Lung (tissue), 12 donors: ENCODE results near the gene MYRIP. TPM values are rescaled to one million over a fixed set of nuclear protein-coding genes. Genes with fewer than 3 reads are reported as not detected.
A peak's percentile ranks its signal among the peaks of the same experiment; 100 is the strongest.

Experiments
- ATAC-seq: fragments of 200-7000 bp; cut with Tn5 transposase; one replicate; pipeline ENCODE4 v1.9.1; 2020; ENCODE audit warnings: moderate number of reproducible peaks; ENCODE audit not compliant: insufficient read depth, low FRiP score
- DNase-seq, 3 donors: peaks; one replicate each; pipeline ENCODE4 v3.0.0-alpha.2; 2013 to 2017
- H3K27ac ChIP-seq, 2 donors: one replicate each; pipeline ENCODE4 v1.5.1; 2013; ENCODE audit warnings: mild to moderate bottlenecking in 2 of 2, moderate library complexity in 2 of 2, control low read depth in 1 of 2, inconsistent platforms in 1 of 2, low read depth in 1 of 2, low read length in 1 of 2
- H3K27me3 ChIP-seq, 3 donors: one replicate each; pipeline ENCODE4 v1.5.1; 2013; ENCODE audit warnings: low read length in 2 of 3; ENCODE audit not compliant: control insufficient read depth in 3 of 3, insufficient read depth in 3 of 3
- H3K36me3 ChIP-seq, 4 donors: one replicate each; pipeline ENCODE4 v1.5.1; 2013; ENCODE audit warnings: low read length in 4 of 4, mild to moderate bottlenecking in 1 of 4, moderate library complexity in 1 of 4; ENCODE audit not compliant: control insufficient read depth in 4 of 4, insufficient read depth in 4 of 4
- H3K4me1 ChIP-seq, 5 donors: one replicate each; pipeline ENCODE4 v1.5.1; 2013; ENCODE audit warnings: low read length in 5 of 5, mild to moderate bottlenecking in 2 of 5, moderate library complexity in 1 of 5; ENCODE audit not compliant: control insufficient read depth in 5 of 5, insufficient read depth in 5 of 5
- H3K4me3 ChIP-seq: one replicate; pipeline ENCODE4 v1.5.1; 2013; ENCODE audit warnings: mild to moderate bottlenecking, control low read depth, moderate library complexity
- H3K9ac ChIP-seq, 2 donors: one replicate each; pipeline ENCODE4 v1.5.1; 2013; ENCODE audit warnings: low read length in 2 of 2, control low read depth in 1 of 2; ENCODE audit not compliant: insufficient read depth in 1 of 2
- H3K9me3 ChIP-seq, 4 donors: one replicate each; pipeline ENCODE4 v1.5.1; 2013; ENCODE audit warnings: low read length in 3 of 4, mild to moderate bottlenecking in 1 of 4, moderate library complexity in 1 of 4; ENCODE audit not compliant: control insufficient read depth in 4 of 4, insufficient read depth in 3 of 4
- WGBS, 2 donors: extraction: QIAGEN DNeasy Blood & Tissue Kit; methylation state at CpG; one replicate each; pipeline ENCODE4 v1.1.7; 2013; 5-methylcytosine and 5-hydroxymethylcytosine counted together
- polyA plus RNA-seq, 2 donors: library from polyadenylated mRNA; stranded (reverse); fragments of 200-250 nt; gene quantifications; one replicate each; pipeline ENCODE4 v1.2.1, GENCODE V29; 2013
- total RNA-seq, 2 donors: library from RNA; depleted of rRNA in 1 of 2; stranded (reverse); fragments of >200 nt in 1 of 2; gene quantifications; one replicate each; pipeline ENCODE4 v1.2.1, GENCODE V29; 2014 to 2021
- TF ChIP-seq, protein P1 (sequence below): IDR thresholded peaks from 2 replicates; pipeline ENCODE4 v1.5.1; 2012; ENCODE audit warnings: mild to moderate bottlenecking; ENCODE audit errors: control extremely low read depth, extremely low read depth
- donor health status: control.
- donor health status: control.
- donor health status: Bipolar disorder and iron deficiency.
- donor health status: healthy.
- donor health status: DM: yes; HTN: yes; CAD: no.

Gene MYRIP
- total and polyA plus RNA-seq, 4 donors: 0.30 to 2.5 (median 0.77) TPM

DNA sequence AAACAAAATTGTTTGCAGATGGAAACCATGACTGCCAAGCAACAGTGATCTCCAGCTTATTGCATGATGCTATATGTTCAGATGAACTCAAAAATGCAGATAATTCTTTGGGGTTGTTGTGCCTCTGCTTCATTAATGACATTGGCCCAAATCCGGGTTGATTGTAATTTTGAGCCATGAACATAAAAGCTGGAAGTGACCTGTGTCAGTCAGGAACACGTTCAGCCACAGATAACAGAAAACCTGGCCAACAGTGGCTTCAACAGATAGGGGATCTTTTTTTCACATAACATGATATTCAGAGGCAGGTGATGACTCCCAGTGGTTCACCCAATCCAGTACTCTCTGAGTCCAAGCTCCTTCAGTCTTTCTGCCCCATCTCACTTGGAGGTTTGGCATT is 423.2 kb downstream of the MYRIP start:
- Histone ChIP-seq H3K27ac (no peak overlapping the region), H3K9me3 (no peaks in the 10 kb centered on the region), H3K4me1 (no peaks in the 10 kb centered on the region), H3K4me3 (no peak overlapping the region), H3K9ac (no peak overlapping the region), H3K36me3 (peaks cover 0 to 1% (median 0%) of the 10 kb centered on the region in 4 donors), H3K27me3 (no peaks in the 10 kb centered on the region)
- WGBS, 2 donors: 72 to 80% methylated on average over 2 of the region's 2 CpGs
- ATAC-seq (no peak), DNase-seq (no peak)
- TF ChIP-seq, protein P1, sequence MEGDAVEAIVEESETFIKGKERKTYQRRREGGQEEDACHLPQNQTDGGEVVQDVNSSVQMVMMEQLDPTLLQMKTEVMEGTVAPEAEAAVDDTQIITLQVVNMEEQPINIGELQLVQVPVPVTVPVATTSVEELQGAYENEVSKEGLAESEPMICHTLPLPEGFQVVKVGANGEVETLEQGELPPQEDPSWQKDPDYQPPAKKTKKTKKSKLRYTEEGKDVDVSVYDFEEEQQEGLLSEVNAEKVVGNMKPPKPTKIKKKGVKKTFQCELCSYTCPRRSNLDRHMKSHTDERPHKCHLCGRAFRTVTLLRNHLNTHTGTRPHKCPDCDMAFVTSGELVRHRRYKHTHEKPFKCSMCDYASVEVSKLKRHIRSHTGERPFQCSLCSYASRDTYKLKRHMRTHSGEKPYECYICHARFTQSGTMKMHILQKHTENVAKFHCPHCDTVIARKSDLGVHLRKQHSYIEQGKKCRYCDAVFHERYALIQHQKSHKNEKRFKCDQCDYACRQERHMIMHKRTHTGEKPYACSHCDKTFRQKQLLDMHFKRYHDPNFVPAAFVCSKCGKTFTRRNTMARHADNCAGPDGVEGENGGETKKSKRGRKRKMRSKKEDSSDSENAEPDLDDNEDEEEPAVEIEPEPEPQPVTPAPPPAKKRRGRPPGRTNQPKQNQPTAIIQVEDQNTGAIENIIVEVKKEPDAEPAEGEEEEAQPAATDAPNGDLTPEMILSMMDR: no peak

DNA sequence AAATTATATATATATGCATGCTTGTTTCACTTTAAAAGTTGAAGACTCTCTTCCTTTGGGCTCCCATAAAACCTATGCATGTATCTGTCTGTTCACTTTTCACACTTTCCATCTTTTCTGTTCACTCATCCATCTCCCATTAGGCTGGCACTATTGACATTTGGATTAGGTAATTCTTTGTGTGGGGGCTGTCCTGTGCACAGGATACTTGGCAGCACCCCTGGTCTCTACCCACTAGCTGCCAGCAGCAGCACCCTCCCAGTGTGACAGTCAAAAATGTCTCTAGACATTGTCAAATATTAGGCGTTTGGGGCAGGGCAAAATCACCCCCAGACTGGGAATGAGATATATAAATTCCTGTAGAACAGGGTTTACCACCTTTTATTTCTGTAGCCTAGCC is 427.8 kb downstream of the MYRIP start:
- Histone ChIP-seq H3K27ac (no peak overlapping the region), H3K9me3 (no peaks in the 10 kb centered on the region), H3K9ac (no peak overlapping the region), H3K36me3 (peaks cover 0 to 1% (median 0%) of the 10 kb centered on the region in 4 donors), H3K27me3 (no peaks in the 10 kb centered on the region), H3K4me1 (no peaks in the 10 kb centered on the region), H3K4me3 (no peak overlapping the region)
- 76 to 92% methylated on average over 1 of the region's 1 CpG for WGBS, 2 donors
- no peak for DNase-seq
- ATAC-seq: no peak
- TF ChIP-seq, protein P1: no peak

DNA sequence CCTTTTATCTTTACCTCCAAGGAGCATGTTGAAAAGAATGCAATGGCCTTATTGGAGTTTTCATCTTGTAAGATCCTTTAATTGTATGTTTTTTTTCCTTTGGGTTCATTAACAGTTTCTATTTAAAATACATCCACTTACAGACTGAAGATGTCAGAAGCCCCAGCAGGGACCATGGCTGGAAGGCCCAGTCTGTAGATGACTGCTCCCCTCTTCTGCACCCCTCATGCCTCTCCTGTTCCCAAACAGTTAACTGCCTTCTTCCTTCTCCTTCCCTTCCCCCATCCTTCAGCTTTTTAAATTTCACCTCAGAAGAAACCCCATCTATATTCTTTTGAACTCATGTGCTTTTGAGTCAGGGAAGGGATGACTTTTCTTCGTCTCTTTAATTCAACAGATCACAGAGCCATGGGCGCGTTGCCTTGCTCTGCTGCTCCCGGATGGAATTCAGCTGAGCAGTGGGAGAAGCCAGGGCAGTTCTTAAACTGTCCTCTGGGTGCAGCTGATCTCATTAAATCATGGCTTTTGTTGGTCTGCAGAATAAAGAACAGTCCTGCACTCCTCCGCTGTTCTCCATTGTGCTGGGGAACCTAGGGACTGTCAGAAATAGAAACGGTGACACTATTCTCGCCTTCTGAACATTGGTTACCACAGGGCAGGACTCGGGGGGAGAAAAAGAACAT is 428.6 kb downstream of the MYRIP start:
- 76 to 81% methylated on average over 8 of the region's 8 CpGs for WGBS, 2 donors
- Histone ChIP-seq H3K36me3 (peaks cover 0 to 1% (median 0%) of the 10 kb centered on the region in 4 donors), H3K9ac (no peak overlapping the region), H3K4me3 (no peak overlapping the region), H3K27ac (peak overlapping the region in 1 of 2 donors; percentile 71), H3K4me1 (no peaks in the 10 kb centered on the region), H3K9me3 (no peaks in the 10 kb centered on the region), H3K27me3 (no peaks in the 10 kb centered on the region)
- ATAC-seq (no peak), DNase-seq (peak in 1 of 3 donors; percentile 27)
- TF ChIP-seq, protein P1: no peak

DNA sequence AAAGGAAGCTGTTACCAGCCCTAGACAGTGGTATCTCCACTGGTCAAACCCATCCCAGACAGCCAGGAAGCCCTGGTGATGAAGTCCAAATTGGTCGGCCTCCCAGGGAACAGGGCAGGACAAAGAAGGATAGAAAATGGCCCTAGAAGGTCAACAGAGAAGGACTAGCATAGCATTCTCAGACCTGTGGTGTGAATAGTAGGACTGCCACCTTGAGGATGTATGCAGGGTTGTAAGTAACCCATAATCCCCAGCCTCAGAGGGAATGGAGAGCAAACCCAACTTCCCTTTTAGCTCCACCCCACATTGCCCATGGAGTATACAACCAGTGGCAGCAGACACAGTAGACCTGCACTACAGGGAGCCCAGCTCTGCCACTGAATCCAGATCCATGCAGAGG is 431.5 kb downstream of the MYRIP start:
- no peak for DNase-seq
- Histone ChIP-seq H3K27me3 (no peaks in the 10 kb centered on the region), H3K4me3 (no peak overlapping the region), H3K9me3 (no peaks in the 10 kb centered on the region), H3K9ac (no peak overlapping the region), H3K27ac (no peak overlapping the region), H3K36me3 (no peaks in the 10 kb centered on the region), H3K4me1 (no peaks in the 10 kb centered on the region)
- no peak for ATAC-seq
- WGBS, 2 donors: 97 to 100% methylated on average over 1 of the region's 1 CpG
- TF ChIP-seq, protein P1: no peak
